ENCODE data around the gene FRG2C.
"Not testable (repeated sequence)": the region's sequence is repeated elsewhere in the genome, so short reads cannot be mapped to it uniquely, and the experiment has no call there.

DNA sequence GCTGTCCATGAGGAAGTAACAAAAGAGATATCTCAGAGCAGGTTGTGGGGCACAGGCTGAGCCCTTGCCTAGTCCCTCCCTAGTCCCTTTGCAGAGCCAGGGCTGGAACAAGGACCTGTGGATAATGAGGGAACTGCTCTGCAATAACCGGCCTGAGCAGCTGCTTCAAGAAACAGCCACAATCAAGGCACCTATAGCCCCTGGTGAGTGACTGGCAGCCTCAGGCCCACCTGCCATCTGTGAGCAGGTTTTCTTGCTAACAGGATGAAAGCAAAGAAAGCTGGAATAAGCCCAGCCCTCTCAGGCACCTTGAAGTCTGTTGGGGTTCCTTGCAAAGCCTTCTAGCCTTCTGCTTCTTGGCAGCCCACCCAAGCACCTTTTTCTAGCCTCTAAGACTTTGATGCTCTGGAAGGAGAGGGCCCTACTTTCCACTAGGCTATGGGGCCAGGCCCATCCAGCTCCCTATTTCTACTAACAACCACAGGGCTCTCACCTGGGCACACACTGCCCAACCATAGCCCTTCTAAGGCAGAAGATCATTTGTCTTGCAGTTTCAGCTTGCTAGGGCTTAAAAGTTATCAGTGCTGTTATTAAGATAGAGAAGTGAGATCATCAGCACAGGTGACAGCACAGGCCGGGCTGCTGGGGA lies 33.1 kb upstream of the FRG2C start:
- TF ChIP-seq CHD2 (IDR thresholded peaks at IDR 0.05; ENCODE audit: low read length, partially characterized antibody); POLR2AphosphoS5 (IDR thresholded peaks at IDR 0.05; ENCODE audit: low read depth, low read length); RFX5 (IDR thresholded peaks at IDR 0.05; ENCODE audit: low read length); CTCF (IDR thresholded peaks at IDR 0.05); TAF1 (IDR thresholded peaks at IDR 0.05; ENCODE audit: borderline replicate concordance, low read depth, low read length); YY1 (IDR thresholded peaks at IDR 0.05; ENCODE audit: low read depth); EP300 (IDR thresholded peaks at IDR 0.05; ENCODE audit: borderline replicate concordance in 1 of 2, low read depth in 1 of 2, low read length in 1 of 2); SIN3A (IDR thresholded peaks at IDR 0.05; ENCODE audit: borderline replicate concordance, low read depth, low read length); SMC3 (IDR thresholded peaks at IDR 0.05; ENCODE audit: low read depth, low read length); FOXM1 (IDR thresholded peaks at IDR 0.05; ENCODE audit: low read depth): not testable (repeated sequence)
- TF ChIP-seq, protein P1, sequence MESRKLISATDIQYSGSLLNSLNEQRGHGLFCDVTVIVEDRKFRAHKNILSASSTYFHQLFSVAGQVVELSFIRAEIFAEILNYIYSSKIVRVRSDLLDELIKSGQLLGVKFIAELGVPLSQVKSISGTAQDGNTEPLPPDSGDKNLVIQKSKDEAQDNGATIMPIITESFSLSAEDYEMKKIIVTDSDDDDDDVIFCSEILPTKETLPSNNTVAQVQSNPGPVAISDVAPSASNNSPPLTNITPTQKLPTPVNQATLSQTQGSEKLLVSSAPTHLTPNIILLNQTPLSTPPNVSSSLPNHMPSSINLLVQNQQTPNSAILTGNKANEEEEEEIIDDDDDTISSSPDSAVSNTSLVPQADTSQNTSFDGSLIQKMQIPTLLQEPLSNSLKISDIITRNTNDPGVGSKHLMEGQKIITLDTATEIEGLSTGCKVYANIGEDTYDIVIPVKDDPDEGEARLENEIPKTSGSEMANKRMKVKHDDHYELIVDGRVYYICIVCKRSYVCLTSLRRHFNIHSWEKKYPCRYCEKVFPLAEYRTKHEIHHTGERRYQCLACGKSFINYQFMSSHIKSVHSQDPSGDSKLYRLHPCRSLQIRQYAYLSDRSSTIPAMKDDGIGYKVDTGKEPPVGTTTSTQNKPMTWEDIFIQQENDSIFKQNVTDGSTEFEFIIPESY (IDR thresholded peaks at IDR 0.05; ENCODE audit: borderline replicate concordance, low read depth): not testable (repeated sequence)
- TF ChIP-seq, protein P2, sequence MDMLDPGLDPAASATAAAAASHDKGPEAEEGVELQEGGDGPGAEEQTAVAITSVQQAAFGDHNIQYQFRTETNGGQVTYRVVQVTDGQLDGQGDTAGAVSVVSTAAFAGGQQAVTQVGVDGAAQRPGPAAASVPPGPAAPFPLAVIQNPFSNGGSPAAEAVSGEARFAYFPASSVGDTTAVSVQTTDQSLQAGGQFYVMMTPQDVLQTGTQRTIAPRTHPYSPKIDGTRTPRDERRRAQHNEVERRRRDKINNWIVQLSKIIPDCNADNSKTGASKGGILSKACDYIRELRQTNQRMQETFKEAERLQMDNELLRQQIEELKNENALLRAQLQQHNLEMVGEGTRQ (IDR thresholded peaks at IDR 0.05; ENCODE audit: borderline replicate concordance, low read depth, low read length): not testable (repeated sequence)
- TF ChIP-seq, protein P3, sequence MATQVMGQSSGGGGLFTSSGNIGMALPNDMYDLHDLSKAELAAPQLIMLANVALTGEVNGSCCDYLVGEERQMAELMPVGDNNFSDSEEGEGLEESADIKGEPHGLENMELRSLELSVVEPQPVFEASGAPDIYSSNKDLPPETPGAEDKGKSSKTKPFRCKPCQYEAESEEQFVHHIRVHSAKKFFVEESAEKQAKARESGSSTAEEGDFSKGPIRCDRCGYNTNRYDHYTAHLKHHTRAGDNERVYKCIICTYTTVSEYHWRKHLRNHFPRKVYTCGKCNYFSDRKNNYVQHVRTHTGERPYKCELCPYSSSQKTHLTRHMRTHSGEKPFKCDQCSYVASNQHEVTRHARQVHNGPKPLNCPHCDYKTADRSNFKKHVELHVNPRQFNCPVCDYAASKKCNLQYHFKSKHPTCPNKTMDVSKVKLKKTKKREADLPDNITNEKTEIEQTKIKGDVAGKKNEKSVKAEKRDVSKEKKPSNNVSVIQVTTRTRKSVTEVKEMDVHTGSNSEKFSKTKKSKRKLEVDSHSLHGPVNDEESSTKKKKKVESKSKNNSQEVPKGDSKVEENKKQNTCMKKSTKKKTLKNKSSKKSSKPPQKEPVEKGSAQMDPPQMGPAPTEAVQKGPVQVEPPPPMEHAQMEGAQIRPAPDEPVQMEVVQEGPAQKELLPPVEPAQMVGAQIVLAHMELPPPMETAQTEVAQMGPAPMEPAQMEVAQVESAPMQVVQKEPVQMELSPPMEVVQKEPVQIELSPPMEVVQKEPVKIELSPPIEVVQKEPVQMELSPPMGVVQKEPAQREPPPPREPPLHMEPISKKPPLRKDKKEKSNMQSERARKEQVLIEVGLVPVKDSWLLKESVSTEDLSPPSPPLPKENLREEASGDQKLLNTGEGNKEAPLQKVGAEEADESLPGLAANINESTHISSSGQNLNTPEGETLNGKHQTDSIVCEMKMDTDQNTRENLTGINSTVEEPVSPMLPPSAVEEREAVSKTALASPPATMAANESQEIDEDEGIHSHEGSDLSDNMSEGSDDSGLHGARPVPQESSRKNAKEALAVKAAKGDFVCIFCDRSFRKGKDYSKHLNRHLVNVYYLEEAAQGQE (IDR thresholded peaks at IDR 0.05; ENCODE audit: low read depth, low read length): not testable (repeated sequence)

All from SK-N-SH (cell line).